ENCODE results near the gene ETV2. TPM values are rescaled to one million over a fixed set of nuclear protein-coding genes. Genes with fewer than 3 reads are reported as not detected.

Gene ETV2
- total and polyA plus RNA-seq, 2 of the 4 experiments (the other 2 are of a cell fraction), result 1.2 TPM; not detected in 1

GRCh38 chr19:35637165-35637564 is 4.4 kb upstream of the ETV2 start:
- CTCF ChIA-PET, result no interaction called here
- no TSS peak for BruUV-seq (replicated peaks)
- no peaks in the 10 kb centered on the region; a peak in 1 of 4 replicates for H3K79me1 ChIP-seq (ENCODE audit: low read depth in 1 of 2, low read length in 2 of 2)

More at GRCh38 chr19:35637165-35637564, 4.4 kb upstream of the ETV2 start:
- Histone ChIP-seq H3K14ac (replicated peaks; ENCODE audit: low read depth, low read length) (no peak overlapping the region), H4K20me1 (ENCODE audit: insufficient read depth, low read length) (no peaks in the 10 kb centered on the region), H3K27ac (ENCODE audit: insufficient read depth, low read length) (no peak overlapping the region), H4K8ac (ENCODE audit: low read depth in 2 of 2, low read length in 2 of 2) (no peak overlapping the region), H3K4me3 (ENCODE audit: insufficient read depth, low read depth, low read length) (no peak overlapping the region), H3K56ac (ENCODE audit: extremely low read depth, insufficient read depth, low read length) (no peak overlapping the region), H3K4me2 (ENCODE audit: low read depth, low read length) (no peak overlapping the region), H2BK5ac (ENCODE audit: low read depth, low read length, poor library complexity, severe bottlenecking) (no peak overlapping the region), H3K36me3 (ENCODE audit: control insufficient read depth, insufficient read depth, low read length) (peaks cover 49% of the 10 kb centered on the region), H2BK120ac (ENCODE audit: low read depth, low read length) (no peak overlapping the region), H3K4me1 (ENCODE audit: control insufficient read depth, insufficient read depth, low read length) (peaks cover 5% of the 10 kb centered on the region; the same call in 1 of the 2 replicates), H2AFZ (replicated peaks; ENCODE audit: low read length, poor library complexity) (no peak overlapping the region), H2BK15ac (ENCODE audit: low read depth, low read length) (no peak overlapping the region), H2AK9ac (replicated peaks; ENCODE audit: low read depth, low read length, poor library complexity) (no peak overlapping the region), H3K9ac (ENCODE audit: low read depth, low read length) (no peak overlapping the region), H4K91ac (ENCODE audit: insufficient read depth, low read depth, low read length) (no peak overlapping the region), H4K5ac (ENCODE audit: low read depth, low read length) (no peak overlapping the region), H3K4ac (ENCODE audit: low read depth, low read length) (no peak overlapping the region), H2BK20ac (ENCODE audit: low read depth, low read length) (no peak overlapping the region), H3K9me3 (ENCODE audit: control insufficient read depth, insufficient read depth, low read length) (no peaks in the 10 kb centered on the region), H3K27me3 (ENCODE audit: control insufficient read depth, insufficient read depth, low read length) (no peaks in the 10 kb centered on the region), H3K9me1 (ENCODE audit: insufficient read depth, low read length) (peaks cover 6% of the 10 kb centered on the region; the same call in 1 of the 2 replicates), H3K23ac (ENCODE audit: low read depth, low read length) (no peak overlapping the region), H3K18ac (ENCODE audit: low read depth, low read length) (no peak overlapping the region), H2AK5ac (ENCODE audit: low read depth, low read length) (no peak overlapping the region)
- TF ChIP-seq SMC3 (IDR thresholded peaks at IDR 0.05; ENCODE audit: low read depth, low read length) (no peak), MAZ (IDR thresholded peaks at IDR 0.05; ENCODE audit: borderline replicate concordance, low read depth, low read length) (no peak)
- intact Hi-C loops (cut with micrococcal nuclease) (no loop called here), dilution Hi-C loops (cut with HindIII; ENCODE audit: low sequenced_read_pairs, unreplicated experiment) (no loop called here), in situ Hi-C loops (cut with MboI; ENCODE audit: low sequenced_read_pairs) (no loop called here)
- POLR2A ChIA-PET (ENCODE audit: unreplicated experiment), result no interaction called here
- WGBS, 2 experiments (ENCODE audit: extremely low coverage in 2 of 2, insufficient read length in 1 of 2), result 100% methylated on average over 10 of the region's 25 CpGs; no CpG with 5 or more reads in 1 of the 2 experiments
- no peak for DNase-seq
- no peak for ATAC-seq (ENCODE audit: low read depth)
